OCI-LY1 (cell line): Measurements from ENCODE around the gene HOXC13.

Source experiments
- H2AFZ ChIP-seq: fragments of 200-600 bp; sonication (generic), shearing (Covaris generic); 2 replicates; pipeline ENCODE4 v1.6.0; 2014; ENCODE audit warnings: antibody characterized with exemption, mild to moderate bottlenecking, low read length
- H3F3A ChIP-seq: fragments of 200-600 bp; sonication (generic), shearing (Covaris generic); 2 replicates; pipeline ENCODE4 v1.6.0; 2014; ENCODE audit warnings: mild to moderate bottlenecking, antibody characterized with exemption, low read length, moderate library complexity; ENCODE audit not compliant: insufficient read depth
- H3K27ac ChIP-seq: fragments of 200-600 bp; sonication (generic); 2 replicates; pipeline ENCODE4 v1.5.1; 2014; ENCODE audit warnings: low read length, mixed run types, mild to moderate bottlenecking, low read depth; ENCODE audit not compliant: poor library complexity, severe bottlenecking
- H3K27me3 ChIP-seq: fragments of 200-600 bp; sonication (generic); 2 replicates; pipeline ENCODE4 v1.6.0; 2014; ENCODE audit warnings: antibody characterized with exemption, mild to moderate bottlenecking, low read length, moderate library complexity; ENCODE audit not compliant: insufficient read depth
- H3K36me3 ChIP-seq: fragments of 200-600 bp; sonication (generic); 2 replicates; pipeline ENCODE4 v1.6.1; 2014; ENCODE audit warnings: mild to moderate bottlenecking, antibody characterized with exemption, low read length, moderate library complexity, mixed read lengths; ENCODE audit not compliant: insufficient read depth
- H3K4me1 ChIP-seq: fragments of 200-600 bp; sonication (generic); 2 replicates; pipeline ENCODE4 v1.5.1; 2014; ENCODE audit warnings: mild to moderate bottlenecking, low read length, moderate library complexity; ENCODE audit not compliant: insufficient read depth, severe bottlenecking
- H3K4me2 ChIP-seq: fragments of 200-600 bp; sonication (generic), shearing (Covaris generic); 2 replicates; pipeline ENCODE4 v1.6.1; 2014; ENCODE audit warnings: low read length
- H3K4me3 ChIP-seq: fragments of 200-600 bp; sonication (generic); 2 replicates; pipeline ENCODE4 v1.5.1; 2014; ENCODE audit warnings: low read length, low read depth, mild to moderate bottlenecking, mixed read lengths; ENCODE audit not compliant: poor library complexity, severe bottlenecking
- H3K79me2 ChIP-seq: fragments of 200-600 bp; shearing (Covaris generic); 2 replicates; pipeline ENCODE4 v1.6.1; 2016; ENCODE audit warnings: mixed run types, low read length, mixed read lengths; ENCODE audit not compliant: insufficient read depth
- H3K9ac ChIP-seq: fragments of 200-600 bp; sonication (generic), shearing (Covaris generic); 2 replicates; pipeline ENCODE4 v1.6.1; 2014; ENCODE audit warnings: mild to moderate bottlenecking, low read length, mixed read lengths
- H3K9me2 ChIP-seq: fragments of 200-600 bp; sonication (generic), shearing (Covaris generic); 2 replicates; pipeline ENCODE4 v1.6.1; 2014; ENCODE audit warnings: low read depth, mild to moderate bottlenecking, low read length, mixed read lengths
- H3K9me3 ChIP-seq: fragments of 200-600 bp; shearing (Covaris generic); 2 replicates; pipeline ENCODE4 v1.6.1; 2014; ENCODE audit warnings: low read length, mixed read lengths
- H4K20me1 ChIP-seq: fragments of 200-600 bp; sonication (generic), shearing (Covaris generic); 2 replicates; pipeline ENCODE4 v1.6.0; 2016; ENCODE audit warnings: mild to moderate bottlenecking, low read length; ENCODE audit not compliant: insufficient read depth
- CTCF ChIP-seq: fragments of 200-600 bp; sonication (generic), shearing (Covaris generic); IDR thresholded peaks from 2 replicates; pipeline ENCODE4 v1.5.1; 2017; ENCODE audit warnings: mild to moderate bottlenecking, antibody characterized with exemption, low read length, moderate library complexity, mixed read lengths
- EZH2 ChIP-seq: fragments of 200-600 bp; sonication (generic), shearing (Covaris generic); IDR thresholded peaks from 2 replicates; pipeline ENCODE4 v1.8.0; 2017; ENCODE audit warnings: borderline replicate concordance, mixed run types, mild to moderate bottlenecking, antibody characterized with exemption, low read length, moderate library complexity, mixed read lengths

HOXC13 gene

GRCh38 chr12:53955036-53955775 is 16.6 kb downstream of the HOXC13 start:
- TF ChIP-seq EZH2: no peak
- no peak for TF ChIP-seq CTCF
- no peaks in the 10 kb centered on the region; the same call in 1 of the 2 replicates for H3K27me3 ChIP-seq

GRCh38 chr12:53955776-53956250 is 17.2 kb downstream of the HOXC13 start:
- no peak overlapping the region for H3K4me3 ChIP-seq
- no peak overlapping the region for H2AFZ ChIP-seq
- H3K9me3 ChIP-seq: no peaks in the 10 kb centered on the region

More at GRCh38 chr12:53955036-53955775, 16.6 kb downstream of the HOXC13 start:
- H3K9me2 ChIP-seq: no peaks in the 10 kb centered on the region
- no peaks in the 10 kb centered on the region for H3K9me3 ChIP-seq
- H2AFZ ChIP-seq: no peak overlapping the region
- H3K4me1 ChIP-seq: no peaks in the 10 kb centered on the region
- H3K27ac ChIP-seq: no peak overlapping the region
- no peaks in the 10 kb centered on the region for H3K79me2 ChIP-seq
- H3K9ac ChIP-seq: no peak overlapping the region
- no peaks in the 10 kb centered on the region for H4K20me1 ChIP-seq
- no peaks in the 10 kb centered on the region for H3K36me3 ChIP-seq
- H3K4me2 ChIP-seq: no peak overlapping the region
- no peaks in the 10 kb centered on the region for H3F3A ChIP-seq
- no peak overlapping the region for H3K4me3 ChIP-seq

GRCh38 chr12:53956251-53956887 is 17.7 kb downstream of the HOXC13 start:
- H3K27ac ChIP-seq: no peak overlapping the region
- no peaks in the 10 kb centered on the region; the same call in 1 of the 2 replicates for H3K27me3 ChIP-seq
- H3K79me2 ChIP-seq: no peaks in the 10 kb centered on the region
- no peaks in the 10 kb centered on the region for H3K9me2 ChIP-seq
- TF ChIP-seq EZH2 (no peak), CTCF (no peak)
- no peaks in the 10 kb centered on the region for H3K9me3 ChIP-seq
- H3K4me2 ChIP-seq: no peak overlapping the region
- no peak overlapping the region for H3K4me3 ChIP-seq
- H4K20me1 ChIP-seq: no peaks in the 10 kb centered on the region
- H3F3A ChIP-seq: no peaks in the 10 kb centered on the region
- H3K36me3 ChIP-seq: no peaks in the 10 kb centered on the region
- no peak overlapping the region for H3K9ac ChIP-seq
- no peak overlapping the region for H2AFZ ChIP-seq
- no peaks in the 10 kb centered on the region for H3K4me1 ChIP-seq

More at GRCh38 chr12:53955776-53956250, 17.2 kb downstream of the HOXC13 start:
- Histone ChIP-seq H4K20me1 (no peaks in the 10 kb centered on the region), H3K9ac (no peak overlapping the region), H3K27me3 (no peaks in the 10 kb centered on the region; the same call in 1 of the 2 replicates), H3F3A (no peaks in the 10 kb centered on the region), H3K9me2 (no peaks in the 10 kb centered on the region), H3K4me1 (no peaks in the 10 kb centered on the region), H3K36me3 (no peaks in the 10 kb centered on the region), H3K79me2 (no peaks in the 10 kb centered on the region), H3K27ac (no peak overlapping the region), H3K4me2 (no peak overlapping the region)
- TF ChIP-seq CTCF (no peak), EZH2 (no peak)
